Fibroblast of pulmonary artery (primary cell): ENCODE data around the gene SLC5A5.

Experiments
- DNase-seq: peaks from one replicate; pipeline ENCODE4 v3.0.0-alpha.2; 2010; ENCODE audit warnings: low read depth
- H3K4me3 ChIP-seq: replicated peaks from 2 replicates; pipeline ENCODE4 v1.5.1; 2011; ENCODE audit warnings: low read depth, mild to moderate bottlenecking, control low read depth, low read length, moderate library complexity
- TF ChIP-seq, protein P1 (sequence below): IDR thresholded peaks from 2 replicates; pipeline ENCODE4 v1.5.1; 2011; ENCODE audit warnings: mild to moderate bottlenecking, control low read depth, low read length, inconsistent platforms; ENCODE audit errors: missing control alignments

The SLC5A5 gene

GRCh38 chr19:17832443-17833208 lies 39.1 kb upstream of the SLC5A5 start:
- TF ChIP-seq, protein P1, sequence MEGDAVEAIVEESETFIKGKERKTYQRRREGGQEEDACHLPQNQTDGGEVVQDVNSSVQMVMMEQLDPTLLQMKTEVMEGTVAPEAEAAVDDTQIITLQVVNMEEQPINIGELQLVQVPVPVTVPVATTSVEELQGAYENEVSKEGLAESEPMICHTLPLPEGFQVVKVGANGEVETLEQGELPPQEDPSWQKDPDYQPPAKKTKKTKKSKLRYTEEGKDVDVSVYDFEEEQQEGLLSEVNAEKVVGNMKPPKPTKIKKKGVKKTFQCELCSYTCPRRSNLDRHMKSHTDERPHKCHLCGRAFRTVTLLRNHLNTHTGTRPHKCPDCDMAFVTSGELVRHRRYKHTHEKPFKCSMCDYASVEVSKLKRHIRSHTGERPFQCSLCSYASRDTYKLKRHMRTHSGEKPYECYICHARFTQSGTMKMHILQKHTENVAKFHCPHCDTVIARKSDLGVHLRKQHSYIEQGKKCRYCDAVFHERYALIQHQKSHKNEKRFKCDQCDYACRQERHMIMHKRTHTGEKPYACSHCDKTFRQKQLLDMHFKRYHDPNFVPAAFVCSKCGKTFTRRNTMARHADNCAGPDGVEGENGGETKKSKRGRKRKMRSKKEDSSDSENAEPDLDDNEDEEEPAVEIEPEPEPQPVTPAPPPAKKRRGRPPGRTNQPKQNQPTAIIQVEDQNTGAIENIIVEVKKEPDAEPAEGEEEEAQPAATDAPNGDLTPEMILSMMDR: no peak
- no peak for DNase-seq
- no peak overlapping the region for H3K4me3 ChIP-seq

- no peak overlapping the region for H3K4me3 ChIP-seq
- DNase-seq: no peak
- TF ChIP-seq, protein P1: peak; percentile 6
Measured at GRCh38 chr19:17834350-17835181, 37.2 kb upstream of the SLC5A5 start.

- H3K4me3 ChIP-seq: no peak overlapping the region
- peak; percentile 14 for DNase-seq
- TF ChIP-seq, protein P1: no peak
Measured at GRCh38 chr19:17835182-17836006, 36.4 kb upstream of the SLC5A5 start.

- no peak overlapping the region for H3K4me3 ChIP-seq
- no peak for DNase-seq
- TF ChIP-seq, protein P1: no peak
Measured at GRCh38 chr19:17836530-17836929, 35.2 kb upstream of the SLC5A5 start.

DNA sequence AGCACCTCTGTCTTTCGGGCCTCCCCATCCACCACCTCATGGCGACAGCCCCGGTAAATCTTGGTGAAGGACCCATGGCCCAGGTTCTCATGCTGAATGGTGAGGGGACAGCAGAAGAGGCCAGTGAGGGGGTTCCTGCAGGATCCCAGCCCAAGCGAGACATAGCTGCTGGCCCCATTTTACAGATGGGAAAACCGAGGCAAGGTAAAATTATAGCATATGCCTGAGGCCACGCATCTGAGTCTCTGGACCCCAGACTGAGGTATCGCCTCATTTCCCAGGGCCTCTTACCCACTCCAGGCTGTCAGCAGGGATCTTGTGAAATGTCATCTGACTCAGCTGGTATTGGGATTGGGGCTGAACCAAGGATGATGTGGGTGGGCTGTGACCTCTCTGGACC lies 33.8 kb upstream of the SLC5A5 start:
- no peak for DNase-seq
- TF ChIP-seq, protein P1: no peak
- H3K4me3 ChIP-seq: no peak overlapping the region

GRCh38 chr19:17840019-17840418 lies 31.7 kb upstream of the SLC5A5 start:
- H3K4me3 ChIP-seq: no peak overlapping the region
- TF ChIP-seq, protein P1: no peak
- DNase-seq: no peak
